Hematopoietic multipotent progenitor cell (in vitro differentiated cells): ENCODE results near the gene SEC24B. TPM values are rescaled to one million over a fixed set of nuclear protein-coding genes. Genes with fewer than 3 reads are reported as not detected.
A peak's percentile ranks its signal among the peaks of the same experiment; 100 is the strongest.
"Not testable (repeated sequence)": the region's sequence is repeated elsewhere in the genome, so short reads cannot be mapped to it uniquely, and the experiment has no call there.

Experiments used
- DNase-seq, 3 donors: peaks; one replicate each; pipeline ENCODE4 v3.0.0-alpha.2; 2011 to 2015; ENCODE audit warnings: low read depth in 2 of 3, low spot score in 2 of 3
- total RNA-seq: library from RNA; depleted of rRNA; stranded (reverse); fragments of >200 nt; gene quantifications from one replicate; pipeline ENCODE4 v1.2.3, GENCODE V29; 2012

Gene SEC24B
- total RNA-seq, 1 donor, result 23.4 TPM

DNA sequence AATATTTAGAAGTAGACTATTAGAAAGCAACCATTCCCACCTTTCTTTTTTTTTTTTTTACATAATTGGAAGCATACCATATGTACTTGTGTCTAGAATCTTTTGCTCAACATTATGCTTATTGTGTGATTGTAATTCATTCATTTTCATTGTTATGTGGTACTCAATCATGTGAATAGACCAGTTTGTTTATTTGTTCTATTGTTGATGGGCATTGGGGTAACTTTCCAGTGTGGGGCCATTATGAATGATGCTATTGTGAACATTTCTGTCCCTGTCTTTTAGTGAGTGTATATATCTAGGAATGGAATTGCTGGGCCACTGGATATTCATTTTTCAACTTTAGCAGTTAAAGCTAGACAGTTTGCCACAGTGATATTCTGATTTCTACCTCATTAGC, 63.9 kb downstream of the SEC24B start:
- DNase-seq, result no peak

DNA sequence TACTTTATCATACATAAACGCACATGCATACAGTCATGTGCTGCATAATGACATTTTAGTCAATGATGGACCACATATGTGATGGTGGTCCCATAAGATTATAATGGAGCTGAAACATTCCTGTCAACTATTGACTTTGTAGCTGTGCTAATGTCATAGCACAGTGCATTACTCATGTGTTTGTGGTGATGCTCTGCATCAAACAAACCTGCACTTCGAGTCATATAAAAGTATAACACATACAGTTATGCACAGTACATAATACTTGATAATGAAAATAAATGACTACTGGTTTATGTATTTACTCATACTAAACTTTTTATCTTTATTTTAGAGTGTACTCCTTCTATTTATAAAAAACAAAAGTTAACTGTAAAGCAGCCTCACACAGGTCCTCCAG, 65.9 kb downstream of the SEC24B start:
- no peak for DNase-seq

GRCh38 chr4:109506890-109507289, 73.3 kb downstream of the SEC24B start:
- DNase-seq, result no peak

DNA sequence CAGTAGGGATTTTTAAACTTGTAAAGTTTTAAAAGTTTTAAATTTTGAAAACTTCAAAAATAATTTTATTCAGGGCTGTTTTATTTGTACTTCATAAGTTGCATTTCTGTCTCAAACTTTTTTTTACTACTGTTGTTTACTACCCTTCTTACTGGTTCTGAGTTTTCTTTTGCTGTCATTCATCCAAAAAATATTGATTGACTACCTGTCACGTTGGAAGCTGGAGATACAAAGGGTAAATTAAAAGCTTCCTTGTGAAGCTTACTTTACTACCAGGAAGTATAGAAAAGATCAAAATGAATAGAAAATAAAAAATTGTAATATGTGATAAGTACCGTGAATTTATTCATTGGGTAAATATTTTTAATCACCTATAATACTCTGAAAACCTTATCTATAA, 77.1 kb downstream of the SEC24B start:
- no peak for DNase-seq

DNA sequence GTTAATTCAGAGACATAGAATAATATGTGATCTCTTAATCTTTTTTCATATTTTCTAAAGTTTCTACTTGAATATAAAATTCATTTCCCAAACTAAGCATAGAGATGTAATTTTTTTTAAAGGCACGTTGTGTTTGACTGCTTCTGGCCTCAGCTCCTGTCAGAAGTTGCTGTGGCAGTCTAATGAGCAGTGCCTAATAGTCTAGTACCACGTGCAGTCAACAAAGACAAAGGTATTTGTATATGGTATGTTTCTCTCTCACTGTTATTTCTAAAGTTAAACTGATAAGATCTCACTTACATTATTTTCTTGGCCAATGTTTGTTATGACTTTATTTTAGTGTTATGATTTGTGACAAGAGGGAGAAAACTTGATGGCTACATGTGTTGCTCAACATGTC, 77.8 kb downstream of the SEC24B start:
- DNase-seq, result no peak

- not testable (repeated sequence) for DNase-seq
Observed at GRCh38 chr4:109513368-109513767, 79.8 kb downstream of the SEC24B start.

DNA sequence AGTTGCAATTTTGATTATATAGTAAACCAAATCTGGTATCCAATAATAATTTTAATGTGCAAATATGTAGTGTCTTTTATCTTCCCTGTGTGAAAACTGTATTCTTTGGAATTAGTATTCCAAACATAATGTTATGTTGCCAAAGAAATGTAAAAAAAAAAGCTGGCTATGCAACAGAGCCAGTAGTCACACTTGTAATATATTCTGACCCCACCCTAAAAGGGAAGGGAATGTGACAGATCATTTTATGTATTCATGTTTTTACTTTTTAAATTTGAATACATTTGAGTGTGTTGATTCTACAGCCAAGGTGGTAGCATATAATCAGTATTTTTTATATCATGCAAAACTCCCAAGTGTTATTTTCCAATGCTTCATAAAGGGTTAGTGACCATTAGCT, 98.6 kb downstream of the SEC24B start:
- DNase-seq, result no peak

DNA sequence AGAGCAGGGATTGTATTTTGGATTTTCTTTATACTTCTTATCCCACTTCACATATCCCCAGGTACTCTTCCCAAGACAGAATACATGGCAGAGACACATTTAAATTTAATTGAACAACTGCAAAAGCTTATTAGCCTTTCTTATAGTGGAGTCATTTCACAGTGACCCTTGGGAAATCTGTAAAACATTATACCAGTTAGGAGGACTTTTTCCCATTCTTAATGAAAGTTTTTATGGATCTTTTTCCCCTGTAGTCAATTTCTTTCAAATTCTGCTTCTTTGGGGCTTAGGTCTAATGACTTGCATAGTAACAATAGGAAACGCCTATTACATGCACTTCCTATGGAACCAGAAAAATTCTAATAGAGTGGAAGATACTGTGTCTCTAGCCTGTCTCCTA, 111.8 kb downstream of the SEC24B start:
- DNase-seq, result no peak

- no peak for DNase-seq
Observed at GRCh38 chr4:109547394-109547793, 113.8 kb downstream of the SEC24B start.

DNA sequence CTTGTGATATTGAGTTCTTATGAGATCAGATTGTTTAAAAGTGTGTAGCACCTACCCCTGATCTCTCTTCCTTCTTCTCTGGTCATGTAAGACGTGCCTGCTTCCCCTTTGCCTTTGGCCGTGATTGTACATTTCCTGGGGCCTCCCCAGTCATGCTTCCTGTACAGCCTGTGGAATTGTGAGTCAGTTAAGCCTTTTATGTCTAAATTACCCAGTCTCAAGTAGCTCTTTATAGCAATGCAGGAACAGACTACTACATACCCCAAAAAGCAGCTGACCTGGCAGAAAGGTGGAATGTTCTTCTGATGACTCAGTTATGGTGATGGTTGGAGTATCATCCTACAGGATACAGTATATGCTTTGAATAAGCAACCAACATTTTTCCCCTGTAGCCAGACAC, 115.0 kb downstream of the SEC24B start:
- DNase-seq, result peak in 2 of 3 donors; percentile 43 to 66

- DNase-seq, result peak in 1 of 3 donors; percentile 42
Observed at GRCh38 chr4:109552237-109552636, 118.6 kb downstream of the SEC24B start.

DNA sequence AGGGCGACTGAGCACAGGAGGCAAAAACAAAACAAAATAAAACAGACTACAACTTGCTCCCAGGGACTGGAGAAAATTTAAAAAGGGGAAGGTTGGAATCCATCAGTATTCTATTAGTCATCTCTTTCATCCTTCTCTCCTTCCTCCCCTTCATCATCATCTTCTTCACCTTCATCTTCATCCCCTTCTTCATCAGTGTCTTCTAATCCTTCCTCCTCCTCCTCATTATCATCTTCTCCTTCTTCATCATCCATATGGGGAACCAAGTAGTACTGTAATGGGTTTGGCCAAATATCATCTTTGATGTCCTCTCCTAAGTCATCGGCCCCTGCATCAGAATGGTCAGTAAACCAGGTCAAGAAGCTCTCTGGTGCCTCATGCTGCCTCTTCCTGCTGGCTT, 119.5 kb downstream of the SEC24B start:
- no peak for DNase-seq

DNA sequence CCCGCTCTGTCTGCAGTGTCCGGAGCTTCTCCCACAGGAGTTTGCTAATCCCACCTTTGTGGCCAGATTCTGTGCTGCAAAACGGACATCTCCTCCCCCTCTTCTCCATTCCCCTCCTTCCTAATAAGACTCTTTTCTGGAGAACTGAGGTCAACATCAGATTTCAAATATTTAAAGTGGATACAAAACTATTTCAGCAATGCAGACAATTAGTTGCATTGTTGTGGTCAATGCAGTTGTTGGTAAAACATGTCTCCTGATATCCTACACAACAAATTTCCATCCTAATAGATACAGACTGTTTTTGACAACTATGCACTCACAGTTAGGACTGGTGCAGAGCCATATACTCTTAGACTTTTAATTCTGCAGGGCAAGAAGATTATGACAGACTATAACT, 121.4 kb downstream of the SEC24B start:
- no peak for DNase-seq

DNA sequence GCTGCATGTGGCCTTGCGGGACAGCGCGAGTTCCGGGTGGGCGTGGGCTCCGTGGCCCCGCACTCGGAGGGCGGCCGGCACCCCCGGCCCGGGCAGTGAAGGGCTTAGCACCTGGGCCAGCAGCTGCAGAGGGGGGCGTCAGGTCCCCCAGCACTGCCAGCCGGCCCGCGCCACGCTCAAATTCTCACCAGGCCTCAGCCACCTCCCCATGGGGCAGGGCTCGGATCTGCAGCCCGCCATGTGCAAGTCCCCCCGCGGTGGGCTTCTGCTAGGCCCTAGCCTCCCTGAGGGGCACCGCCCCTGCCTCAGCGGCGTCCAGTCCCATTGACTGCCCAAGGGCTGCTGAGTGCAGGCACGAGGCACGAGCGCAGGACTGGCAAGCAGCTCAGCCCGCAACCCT, 123.8 kb downstream of the SEC24B start:
- no peak for DNase-seq

- DNase-seq, result peak in 1 of 3 donors; percentile 27
Observed at GRCh38 chr4:109558095-109558494, 124.5 kb downstream of the SEC24B start.

DNA sequence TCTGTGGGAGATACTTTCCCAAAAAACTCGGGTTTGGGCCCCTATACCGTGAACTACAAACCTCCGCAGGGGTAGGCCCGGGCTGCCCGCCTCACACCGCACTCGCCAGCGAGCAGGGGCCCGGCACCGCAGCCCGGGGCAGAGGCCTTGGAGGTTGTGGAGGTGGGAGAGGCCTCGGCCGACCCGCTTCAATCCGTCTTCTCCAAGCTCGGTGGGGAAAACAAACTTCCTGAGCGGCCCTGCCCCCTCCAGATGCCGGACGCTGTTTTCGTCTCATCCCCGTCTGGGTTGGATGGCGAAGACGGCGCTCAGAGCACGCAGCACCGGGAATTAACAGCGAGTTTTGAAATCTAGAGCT, 126.0 kb downstream of the SEC24B start:
- DNase-seq, result no peak

GRCh38 chr4:109559983-109560686, 126.5 kb downstream of the SEC24B start, which contains the start of gene MCUB:
TSS of gene MCUB (plus strand) at chr4:109560246. CDS start at chr4:109560338, 92 bp downstream.
- peak; percentile 79 to 95 (median 89) for DNase-seq

DNA sequence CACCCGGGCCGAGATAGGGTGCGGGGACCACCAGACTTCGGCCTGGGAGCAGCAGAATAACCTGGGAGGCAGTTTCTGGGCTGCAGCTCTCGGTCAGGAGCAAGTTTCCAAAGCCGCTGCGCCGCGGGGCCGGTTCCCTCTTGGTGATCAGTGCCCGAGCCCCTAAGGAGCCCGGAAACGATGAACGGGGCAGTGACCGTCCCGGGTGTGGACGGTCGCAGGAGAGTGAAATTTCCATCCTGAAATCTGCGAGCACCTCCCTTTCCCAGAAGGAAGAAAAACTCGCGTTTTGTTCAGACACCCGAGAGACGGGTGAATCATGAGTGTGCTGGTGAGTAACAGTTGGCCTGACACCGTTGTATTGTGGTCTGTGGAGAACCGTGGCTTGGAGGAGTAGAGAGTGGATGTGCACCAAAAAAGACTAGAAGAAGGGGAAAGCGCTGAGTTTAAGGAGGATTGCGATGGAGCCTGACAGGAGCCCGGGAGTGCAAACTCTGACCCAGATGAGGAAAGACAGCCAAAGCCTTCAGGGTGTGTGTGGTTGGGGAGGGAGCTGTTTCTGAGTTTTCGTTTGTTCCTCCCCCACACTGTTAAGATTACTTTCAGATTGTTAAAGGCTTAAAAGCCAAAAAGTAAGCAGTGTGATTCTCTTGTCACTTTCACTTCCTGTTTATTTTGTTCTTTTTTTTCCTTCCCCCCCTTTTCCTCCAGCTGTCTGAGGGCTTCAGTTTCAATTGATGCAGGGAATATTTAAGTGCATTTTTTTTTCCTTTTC, 127.3 kb downstream of the SEC24B start:
- DNase-seq, result peak in 2 of 3 donors; percentile 72 to 77

DNA sequence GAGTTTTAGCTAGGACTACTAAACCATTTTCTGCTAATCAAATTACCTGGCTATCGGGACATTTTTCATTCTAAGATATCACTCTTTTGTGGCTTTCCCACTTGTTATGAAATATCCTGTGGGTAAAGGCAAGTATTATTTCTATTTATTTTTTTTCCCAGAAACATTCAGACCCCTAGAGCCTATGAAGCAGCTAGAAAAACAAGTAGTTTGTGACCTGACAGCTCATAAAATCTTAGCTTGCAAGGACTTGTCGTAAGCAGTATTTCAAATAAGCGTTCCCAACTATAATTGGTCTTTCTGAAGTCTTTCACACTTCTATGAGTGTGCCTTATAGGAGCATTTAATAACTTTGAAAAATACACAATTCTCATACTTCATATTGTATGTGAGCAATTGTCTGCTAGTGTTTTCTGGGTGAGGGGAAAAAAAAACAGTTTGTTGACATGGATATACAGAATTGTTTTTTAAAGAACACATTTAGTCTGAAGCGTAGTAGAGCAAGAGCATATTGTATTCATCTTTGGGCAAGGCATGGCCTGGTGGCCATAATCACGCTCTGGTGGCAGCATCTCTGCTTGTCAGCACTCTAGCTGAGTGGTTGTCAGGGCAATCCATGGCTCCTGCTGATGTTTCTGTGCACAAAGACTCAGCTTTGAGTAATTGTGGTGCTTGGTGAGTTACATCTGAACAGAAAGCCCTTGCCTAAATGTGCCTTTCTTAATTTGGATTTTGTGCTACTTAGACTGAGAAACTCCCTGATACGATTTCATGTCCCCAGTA, 129.0 kb downstream of the SEC24B start:
- DNase-seq, result no peak

DNA sequence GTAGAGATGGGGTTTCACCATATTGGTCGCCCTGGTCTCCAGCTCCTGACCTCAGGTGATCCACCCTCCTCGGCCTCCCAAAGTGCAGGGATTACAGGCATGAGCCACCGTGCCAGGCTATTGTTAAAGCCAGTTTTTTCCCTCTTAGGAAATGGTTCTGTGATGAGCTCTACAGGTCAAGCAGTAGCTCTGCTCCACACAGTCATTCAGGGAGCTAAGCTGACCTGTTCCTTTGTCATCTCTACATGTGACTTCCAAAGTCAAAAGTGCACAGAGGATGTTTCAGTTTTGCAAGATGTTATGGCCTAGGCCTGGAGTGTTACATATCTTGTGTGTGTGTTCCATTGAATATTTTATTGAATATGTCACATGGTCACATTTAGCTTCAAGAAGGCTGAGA, 137.9 kb downstream of the SEC24B start:
- no peak for DNase-seq

GRCh38 chr4:109572154-109572553, 138.5 kb downstream of the SEC24B start:
- DNase-seq, result no peak
